Subcutaneous adipose tissue (tissue), 4 donors: Measurements from ENCODE around the gene TREM1. TPM values are rescaled to one million over a fixed set of nuclear protein-coding genes. Genes with fewer than 3 reads are reported as not detected.

Experiments used
- CTCF ChIP-seq: fragments of 450-650 bp; IDR thresholded peaks from one replicate; pipeline ENCODE4 v1.5.1; 2016; ENCODE audit warnings: low read depth, mild to moderate bottlenecking, control low read depth, antibody characterized with exemption, moderate library complexity
- total RNA-seq, 4 donors: library from RNA; depleted of rRNA; stranded (reverse); fragments of >200 nt; gene quantifications; one replicate each; pipeline ENCODE4 v1.1.0, GENCODE V29; 2016

TREM1 gene
- total RNA-seq, 4 donors from 2014 or later = 0.38 to 9.5 (median 4.6) TPM

- no peak for TF ChIP-seq CTCF
These were observed 17.3 kb downstream of the TREM1 start for GRCh38 chr6:41269166-41269565.

- no peak for TF ChIP-seq CTCF
These were observed 18.0 kb downstream of the TREM1 start for GRCh38 chr6:41268478-41268877.

- no peak for TF ChIP-seq CTCF
These were observed 19.9 kb downstream of the TREM1 start for GRCh38 chr6:41266541-41266940.

GRCh38 chr6:41263267-41263666 is 23.2 kb downstream of the TREM1 start:
- no peak for TF ChIP-seq CTCF

GRCh38 chr6:41262401-41262800 is 24.1 kb downstream of the TREM1 start:
- TF ChIP-seq CTCF = no peak

GRCh38 chr6:41258196-41258493 is 28.3 kb downstream of the TREM1 start:
- TF ChIP-seq CTCF = no peak

- no peak for TF ChIP-seq CTCF
These were observed 28.9 kb downstream of the TREM1 start for GRCh38 chr6:41257369-41258195.
